Measurements from ENCODE around the gene ATXN2.

Gene ATXN2

DNA sequence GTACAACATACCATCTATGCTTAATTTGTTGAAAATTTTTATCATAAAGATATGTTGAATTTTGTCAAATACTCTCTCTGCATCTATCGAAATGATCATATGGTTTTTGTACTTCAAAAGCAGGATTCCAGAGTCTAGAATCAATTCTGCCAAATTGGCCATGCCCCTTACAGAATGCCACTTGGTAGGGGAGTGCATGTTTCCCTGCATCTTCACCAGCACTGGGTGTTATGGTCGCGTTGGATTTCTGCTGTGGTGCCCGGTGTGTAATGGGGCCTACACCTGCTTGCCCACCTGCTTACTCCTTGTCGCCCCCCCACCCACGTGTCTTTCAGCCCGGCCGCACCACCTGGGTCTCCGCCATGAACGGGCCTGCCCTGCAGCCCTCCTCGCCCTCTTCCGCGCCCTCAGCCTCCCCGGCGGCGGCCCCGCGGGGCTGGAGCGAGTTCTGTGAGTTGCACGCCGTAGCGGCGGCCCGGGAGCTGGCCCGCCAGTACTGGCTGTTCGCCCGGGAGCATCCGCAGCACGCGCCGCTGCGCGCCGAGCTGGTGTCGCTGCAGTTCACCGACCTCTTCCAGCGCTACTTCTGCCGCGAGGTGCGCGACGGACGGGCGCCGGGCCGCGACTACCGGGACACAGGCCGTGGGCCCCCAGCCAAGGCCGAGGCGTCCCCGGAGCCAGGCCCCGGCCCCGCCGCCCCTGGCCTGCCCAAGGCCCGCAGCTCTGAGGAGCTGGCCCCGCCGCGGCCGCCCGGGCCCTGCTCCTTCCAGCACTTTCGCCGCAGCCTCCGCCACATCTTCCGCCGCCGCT, 181.1 kb downstream of the ATXN2 start:
- no peak for DNase-seq (ENCODE audit: low read depth)

DNA sequence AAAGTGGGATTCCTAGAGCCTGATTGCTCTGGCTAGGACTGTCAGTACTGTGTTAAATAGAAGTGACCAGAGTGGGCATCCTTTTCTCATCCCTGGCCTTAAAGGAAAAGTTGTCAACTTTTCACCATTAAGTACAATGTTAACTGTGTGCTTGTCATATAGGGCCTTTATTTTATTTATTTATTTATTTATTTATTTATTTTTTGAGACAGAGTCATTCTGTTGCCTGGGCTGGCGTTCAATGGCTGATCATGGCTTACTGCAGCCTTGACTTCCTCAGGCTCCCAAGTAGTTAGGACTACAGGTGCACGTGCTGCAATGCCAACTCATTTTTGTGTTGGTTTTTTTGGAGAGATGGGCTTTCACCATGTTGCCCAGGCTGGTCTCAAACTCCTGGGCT, 181.8 kb downstream of the ATXN2 start:
- DNase-seq (ENCODE audit: low read depth) = no peak

DNA sequence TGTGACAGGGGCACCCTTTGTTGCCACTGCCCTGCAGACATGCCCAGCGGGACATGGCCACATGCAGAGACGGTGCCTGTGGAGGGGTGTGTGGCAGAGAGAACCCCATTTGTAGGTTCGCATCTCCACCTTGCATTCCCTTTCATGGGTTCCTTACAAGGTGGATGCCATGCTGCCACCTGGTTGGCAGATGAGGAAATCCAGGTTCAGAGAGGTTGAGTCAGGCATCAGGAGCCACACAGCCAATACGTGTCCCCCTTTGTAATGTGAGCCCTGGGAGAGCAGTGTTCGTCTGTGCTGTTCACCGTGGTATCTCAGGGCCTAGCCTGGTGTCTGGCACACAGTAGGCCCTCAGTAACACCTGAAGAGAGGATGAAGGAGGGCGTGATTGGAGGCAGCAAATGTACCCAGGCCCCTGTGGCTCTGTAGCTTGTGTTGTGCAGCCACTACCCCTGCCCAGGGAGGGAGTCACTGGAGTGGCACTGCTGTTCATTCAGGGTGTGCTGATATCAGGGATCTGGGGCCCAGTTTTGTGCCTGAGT, 184.3 kb downstream of the ATXN2 start:
- no peak for DNase-seq (ENCODE audit: low read depth)

DNA sequence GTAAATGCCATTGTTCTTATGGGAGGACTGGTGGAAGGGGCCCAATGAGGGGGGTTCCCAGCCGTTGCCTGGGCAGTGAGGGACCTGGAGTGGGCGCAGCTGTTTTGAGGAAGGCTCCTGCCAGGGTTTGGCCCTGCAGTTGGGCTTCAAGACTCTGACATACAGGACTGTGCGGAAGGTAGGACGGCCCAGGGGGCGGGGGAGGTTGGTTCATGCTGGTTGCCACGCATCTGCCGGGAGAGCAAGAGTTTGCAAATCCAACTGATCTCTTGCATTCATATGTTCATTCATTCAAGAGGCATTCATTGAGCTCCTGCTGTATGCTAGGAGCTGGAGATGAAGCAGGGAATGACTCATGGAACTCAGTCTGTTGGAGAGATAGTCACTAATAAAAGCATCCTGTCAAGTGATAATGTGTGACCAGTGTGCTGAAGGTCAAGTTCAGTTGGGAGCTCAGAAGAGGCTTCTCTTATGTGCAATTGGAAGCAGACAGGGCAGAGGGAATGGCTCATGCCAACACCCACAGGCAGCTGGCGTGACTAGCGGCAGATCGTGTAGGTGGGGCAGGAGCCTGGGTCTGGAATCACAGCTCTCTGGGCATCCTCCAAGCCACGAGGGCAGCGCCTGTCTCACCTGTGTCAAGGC, 185.6 kb downstream of the ATXN2 start:
- DNase-seq (ENCODE audit: low read depth) = no peak

DNA sequence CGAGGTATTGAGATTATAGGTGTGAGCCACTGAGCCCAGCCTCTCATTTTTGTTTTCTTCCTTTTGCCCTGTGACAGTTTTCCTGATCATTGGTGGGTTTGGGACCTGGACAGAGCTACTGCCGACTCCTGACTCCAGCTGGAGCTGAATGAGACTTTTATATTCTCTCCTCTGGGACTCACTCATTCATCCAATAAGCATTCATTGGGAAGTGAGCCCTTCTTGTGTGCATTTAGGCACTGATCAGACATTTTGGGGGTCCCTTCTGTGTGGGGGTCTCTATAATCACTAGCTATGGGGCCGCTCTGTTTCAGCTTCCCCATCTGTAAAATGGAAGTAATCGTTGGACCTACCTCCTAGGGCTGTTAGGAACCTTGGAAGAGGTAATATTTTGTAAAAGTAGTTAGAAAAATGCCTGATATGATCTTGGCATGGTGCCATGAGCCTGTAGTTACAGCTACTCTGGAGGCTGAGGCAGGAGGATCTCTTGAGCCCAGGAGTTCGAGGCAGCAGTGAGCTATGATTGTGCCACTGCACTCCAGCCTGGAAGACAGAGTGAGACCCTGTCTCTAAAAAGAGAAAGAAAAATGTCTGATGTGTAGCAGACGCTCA, 186.2 kb downstream of the ATXN2 start:
- no peak for DNase-seq (ENCODE audit: low read depth)

DNA sequence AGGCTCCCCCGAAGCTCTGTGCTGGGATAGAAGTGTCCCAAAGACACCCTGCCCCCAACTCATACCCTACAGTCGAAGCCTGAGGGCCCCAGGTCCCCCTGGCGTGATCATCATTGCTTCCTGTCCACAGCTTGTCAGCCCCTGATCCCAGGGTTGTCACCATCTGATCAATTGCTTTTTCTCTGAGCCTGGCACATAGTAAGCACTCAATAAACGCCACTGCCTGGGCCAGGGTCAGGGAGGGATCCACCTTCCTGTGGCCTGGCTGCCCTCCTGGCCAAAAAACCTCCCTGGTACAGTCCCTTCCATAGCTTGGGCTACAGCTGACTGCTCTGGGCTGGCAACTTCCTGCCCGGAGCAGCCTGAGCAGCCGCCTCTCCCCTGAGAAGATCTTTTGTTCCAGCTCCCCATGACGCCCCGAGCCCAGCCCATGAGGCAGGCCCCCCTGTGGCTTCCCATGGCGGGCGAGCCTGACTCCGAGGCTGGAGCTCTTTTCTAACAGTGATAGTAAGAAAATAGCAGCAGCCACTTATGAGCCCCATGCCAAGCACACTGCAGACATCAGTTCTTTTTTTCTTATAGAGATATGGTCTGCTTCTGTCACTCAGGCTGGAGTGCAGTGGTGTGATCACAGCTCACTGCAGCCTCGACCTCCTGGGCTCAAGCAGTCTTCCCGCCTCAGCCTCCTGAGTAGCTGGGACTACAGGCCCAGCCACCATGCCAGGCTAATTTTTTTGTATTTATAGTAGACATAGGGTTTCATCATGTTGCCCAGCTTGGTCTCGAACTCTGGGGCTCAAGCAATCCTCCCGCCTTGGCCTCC, 186.9 kb downstream of the ATXN2 start:
- DNase-seq (ENCODE audit: low read depth) = no peak

DNA sequence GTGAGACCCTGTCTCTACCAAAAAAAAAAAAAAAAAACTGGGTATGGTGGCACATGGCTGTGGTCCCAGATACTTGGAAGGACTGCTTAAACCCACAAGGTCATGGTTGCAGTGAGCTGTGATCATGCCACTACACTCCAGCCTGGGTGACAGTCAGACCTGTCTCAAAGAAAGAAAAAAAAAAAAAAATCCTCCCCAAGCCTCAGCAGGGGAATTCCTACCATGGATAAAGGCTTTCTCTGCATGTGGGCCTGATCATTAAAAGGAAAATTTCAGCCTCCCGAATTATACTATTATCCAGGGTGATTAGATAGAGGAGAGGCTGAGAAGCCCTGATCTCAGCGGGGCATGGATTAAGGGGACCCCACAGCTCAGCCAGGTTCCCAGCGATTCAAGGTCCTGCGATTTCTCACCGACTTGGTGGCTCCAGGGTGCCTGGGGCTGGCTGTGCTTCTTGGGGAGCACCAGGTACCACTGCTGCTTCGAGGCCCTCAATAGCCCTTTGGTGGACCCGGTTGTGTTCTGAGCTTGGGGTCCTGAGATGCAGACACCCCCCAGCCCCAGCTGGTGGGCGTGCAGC, 187.8 kb downstream of the ATXN2 start:
- DNase-seq (ENCODE audit: low read depth) = no peak

DNA sequence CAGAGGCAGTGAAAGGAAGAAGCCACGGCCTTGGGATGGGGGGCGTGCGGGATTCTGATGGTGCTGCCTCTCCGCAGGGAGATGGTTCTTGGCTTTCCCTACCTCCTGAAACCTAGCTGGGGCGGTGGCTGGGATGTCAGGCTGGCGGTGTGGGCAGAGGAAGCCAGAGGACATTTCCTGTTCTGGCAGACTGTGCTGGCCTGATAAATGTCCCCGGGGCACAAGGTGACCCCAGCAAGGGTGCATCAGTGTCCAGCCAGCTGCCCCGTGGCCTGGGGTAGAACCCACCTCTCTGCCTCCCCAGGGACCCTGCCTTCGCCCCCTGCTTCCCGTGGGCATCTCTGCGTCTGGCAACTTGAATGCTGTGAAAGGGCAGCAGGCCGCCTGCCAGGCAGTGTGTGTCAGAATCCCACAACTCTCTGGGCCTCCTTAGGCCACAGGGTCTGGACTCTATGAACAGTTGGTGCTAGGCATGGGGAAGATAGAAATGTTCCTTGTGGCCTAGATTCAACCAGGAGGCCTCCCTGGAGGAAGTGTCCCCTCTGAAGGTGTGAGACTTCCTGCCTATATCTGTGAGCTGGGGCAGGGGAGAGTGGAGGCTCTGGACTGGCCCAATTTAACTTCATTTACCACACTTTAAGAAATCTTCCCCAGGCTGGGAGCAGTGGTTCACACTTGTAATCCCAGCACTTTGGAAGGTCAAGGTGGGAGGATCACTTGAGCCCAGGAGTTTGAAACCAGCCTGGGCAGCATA, 188.5 kb downstream of the ATXN2 start:
- no peak for DNase-seq (ENCODE audit: low read depth)

DNA sequence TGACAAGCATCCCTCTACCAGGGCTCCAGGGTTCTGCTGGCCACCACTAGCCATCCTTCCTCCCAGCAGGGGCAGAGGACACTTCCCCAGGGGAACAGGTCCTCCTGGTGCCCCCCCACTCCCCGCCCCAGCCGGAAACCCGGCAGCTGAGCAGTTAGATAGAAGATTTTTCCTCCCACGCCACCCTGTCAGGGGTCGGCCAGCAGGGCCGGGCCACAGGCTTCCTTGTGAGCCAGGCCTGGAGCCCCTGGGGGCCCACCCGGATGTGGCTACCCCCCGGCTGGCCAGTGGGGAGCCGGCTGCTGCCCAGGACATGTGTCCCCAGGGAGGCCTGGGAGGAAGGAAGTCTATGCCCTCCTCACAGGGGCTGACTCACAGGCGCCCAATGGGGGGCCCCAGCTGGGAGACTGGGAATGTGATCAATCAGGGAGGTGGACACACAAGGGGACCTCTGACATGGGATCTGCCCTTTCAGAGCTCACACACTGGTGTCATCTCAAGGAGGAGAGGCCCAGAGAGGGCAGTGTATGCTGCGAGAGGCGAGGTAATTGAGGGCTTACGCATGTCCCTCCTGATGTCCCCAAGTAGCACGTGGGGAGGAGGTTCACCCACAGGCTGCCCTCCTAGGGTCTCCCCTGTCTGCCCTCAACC, 189.2 kb downstream of the ATXN2 start:
- no peak for DNase-seq (ENCODE audit: low read depth)

DNA sequence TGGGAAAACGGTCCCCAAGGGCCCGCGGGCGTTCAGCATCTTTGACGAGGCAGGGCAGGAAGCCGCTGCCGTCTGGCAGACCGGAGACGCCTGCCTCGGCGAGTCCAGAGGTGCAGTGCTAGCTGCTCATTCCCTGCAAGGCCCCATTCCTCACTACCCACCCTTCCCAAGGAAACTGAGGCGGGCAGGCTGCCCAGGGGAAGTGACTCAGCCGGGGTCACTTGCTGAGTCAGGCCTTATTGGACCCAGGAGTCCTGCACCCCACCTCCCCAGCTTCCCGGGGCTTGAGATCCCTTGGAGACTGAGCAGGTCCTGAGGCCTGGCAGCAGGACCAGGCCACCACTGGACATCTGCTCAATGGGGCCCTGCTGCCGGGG, 189.7 kb downstream of the ATXN2 start:
- DNase-seq (ENCODE audit: low read depth) = no peak

DNA sequence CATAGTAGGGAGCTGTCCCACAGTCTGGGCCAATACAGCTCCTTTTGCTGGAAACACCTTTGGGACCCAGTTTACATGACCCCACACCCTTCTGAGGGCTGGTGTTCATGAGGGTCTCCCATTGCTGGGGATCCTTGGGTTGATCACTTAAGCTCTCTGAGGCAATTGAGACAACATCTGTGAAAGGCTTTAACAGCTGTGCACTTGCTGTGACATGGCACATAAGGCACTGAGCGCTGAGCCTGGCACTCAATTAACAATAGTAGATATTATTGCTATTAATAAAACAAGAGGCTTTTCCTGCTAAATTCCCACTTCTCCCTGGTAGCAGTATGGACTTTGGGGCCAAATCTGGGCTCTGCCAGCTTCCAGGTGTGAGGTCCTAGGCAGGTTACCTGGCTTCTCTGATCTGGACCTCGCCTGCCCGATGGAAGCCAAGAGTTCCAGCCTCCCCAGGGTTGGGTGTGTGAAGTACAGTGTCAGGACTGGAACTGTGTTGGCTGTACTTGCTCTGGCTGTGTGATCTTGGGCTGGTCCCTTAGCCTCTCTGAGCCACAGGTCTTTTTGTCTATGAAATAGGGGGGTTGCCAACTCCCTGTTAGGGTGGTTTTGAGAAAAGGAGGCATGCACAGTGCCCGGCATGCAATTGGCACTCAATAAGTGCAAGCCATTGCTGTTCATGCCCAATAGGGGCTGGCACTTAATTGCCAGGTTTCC, 190.3 kb downstream of the ATXN2 start:
- DNase-seq (ENCODE audit: low read depth) = no peak

DNA sequence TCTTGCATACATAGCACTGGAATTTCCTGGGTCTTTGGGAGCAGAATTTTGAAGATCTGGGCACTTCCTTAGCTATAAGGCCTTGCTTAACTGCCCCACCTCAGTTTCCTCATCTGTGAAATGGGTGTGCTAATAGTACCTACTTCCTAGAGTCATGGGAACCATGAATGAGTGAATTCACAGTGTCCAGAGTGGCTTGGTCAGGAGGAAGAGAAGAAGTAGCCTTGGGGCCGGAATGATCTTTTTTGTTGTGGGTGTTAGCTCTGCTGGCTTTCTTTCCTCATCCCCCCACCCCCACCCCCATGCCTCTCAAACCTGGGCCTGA, 191.0 kb downstream of the ATXN2 start:
- no peak for DNase-seq (ENCODE audit: low read depth)

DNA sequence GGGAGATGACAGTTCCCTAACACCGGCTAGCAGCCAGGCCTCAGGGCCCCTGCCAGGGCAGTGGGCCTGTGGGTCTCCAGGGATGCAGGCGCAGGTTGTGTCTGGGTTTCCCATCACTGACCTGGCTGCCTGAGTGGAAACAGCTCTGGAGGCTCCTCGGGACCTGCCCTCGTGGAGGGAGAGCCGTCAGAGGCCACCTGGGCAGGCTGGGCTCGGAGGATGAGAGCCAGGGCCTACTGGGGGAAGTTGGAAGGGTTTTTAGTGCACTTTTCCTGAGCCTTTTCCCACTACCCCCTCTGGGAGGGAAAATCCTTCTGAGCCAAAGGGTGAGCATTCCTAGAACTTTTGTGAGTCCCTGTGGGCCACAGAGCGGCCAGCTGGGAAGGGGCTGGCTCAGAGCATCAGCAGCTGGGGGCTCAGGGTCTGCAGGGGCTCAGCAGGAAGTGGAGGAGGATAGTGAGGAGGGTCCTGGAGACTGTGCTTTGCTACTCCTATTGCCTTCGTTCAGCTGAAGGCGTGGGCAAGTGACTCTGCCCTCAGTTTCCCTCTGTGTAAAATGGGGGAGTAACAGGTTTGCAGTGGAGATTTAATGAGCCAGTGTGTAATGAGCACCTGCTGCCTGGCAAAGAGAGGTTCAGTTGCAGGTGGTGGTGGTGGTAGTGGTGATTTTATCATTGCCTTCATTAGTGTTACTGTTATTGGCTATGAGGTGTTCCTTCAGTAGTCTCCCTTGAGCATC, 191.6 kb downstream of the ATXN2 start:
- no peak for DNase-seq (ENCODE audit: low read depth)

DNA sequence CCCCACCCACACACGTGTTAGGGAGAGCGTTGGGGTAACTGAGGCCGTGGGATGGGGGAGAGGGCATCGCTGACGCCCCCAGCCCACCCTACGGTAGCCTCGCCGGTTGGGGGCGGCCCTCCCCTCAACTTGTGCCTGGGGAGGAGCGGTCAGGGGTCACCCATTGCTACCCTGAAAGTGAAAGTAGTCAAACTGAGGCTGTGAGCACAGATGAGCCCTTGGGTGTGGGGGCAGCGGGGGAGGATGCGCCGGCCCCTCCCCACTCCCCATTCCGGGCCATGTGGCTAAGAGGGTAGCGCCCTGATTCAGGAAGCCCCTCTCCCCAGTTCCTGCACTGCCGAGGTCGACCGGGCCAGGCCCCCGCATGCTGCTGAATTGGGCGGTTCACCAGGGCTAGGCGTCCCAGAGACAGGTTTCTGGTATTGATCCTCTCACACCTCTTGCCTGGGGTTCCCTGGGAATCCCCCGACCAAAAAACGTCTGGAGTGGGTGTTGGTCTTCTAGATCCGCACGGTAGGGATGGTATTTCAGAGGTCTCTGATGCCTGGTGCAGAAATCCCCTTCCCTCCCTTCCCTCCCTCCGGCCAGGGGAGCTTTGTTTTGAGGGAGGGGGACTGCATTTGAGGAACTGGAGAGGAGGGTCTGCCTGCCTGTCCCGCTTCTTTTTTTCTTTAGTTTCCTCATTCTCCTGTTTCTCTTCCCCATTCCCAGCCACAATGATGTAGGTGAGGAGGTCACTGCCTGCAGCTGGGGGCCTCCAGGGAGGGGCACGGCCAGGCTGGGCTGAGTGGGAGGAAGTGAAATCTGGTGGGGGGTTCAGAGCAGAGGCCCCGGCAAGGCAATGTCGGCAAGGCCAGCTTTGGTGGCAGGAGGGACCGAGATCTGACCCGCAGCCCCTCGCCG, 192.4 kb downstream of the ATXN2 start:
- DNase-seq (ENCODE audit: low read depth) = peak; percentile 39

DNA sequence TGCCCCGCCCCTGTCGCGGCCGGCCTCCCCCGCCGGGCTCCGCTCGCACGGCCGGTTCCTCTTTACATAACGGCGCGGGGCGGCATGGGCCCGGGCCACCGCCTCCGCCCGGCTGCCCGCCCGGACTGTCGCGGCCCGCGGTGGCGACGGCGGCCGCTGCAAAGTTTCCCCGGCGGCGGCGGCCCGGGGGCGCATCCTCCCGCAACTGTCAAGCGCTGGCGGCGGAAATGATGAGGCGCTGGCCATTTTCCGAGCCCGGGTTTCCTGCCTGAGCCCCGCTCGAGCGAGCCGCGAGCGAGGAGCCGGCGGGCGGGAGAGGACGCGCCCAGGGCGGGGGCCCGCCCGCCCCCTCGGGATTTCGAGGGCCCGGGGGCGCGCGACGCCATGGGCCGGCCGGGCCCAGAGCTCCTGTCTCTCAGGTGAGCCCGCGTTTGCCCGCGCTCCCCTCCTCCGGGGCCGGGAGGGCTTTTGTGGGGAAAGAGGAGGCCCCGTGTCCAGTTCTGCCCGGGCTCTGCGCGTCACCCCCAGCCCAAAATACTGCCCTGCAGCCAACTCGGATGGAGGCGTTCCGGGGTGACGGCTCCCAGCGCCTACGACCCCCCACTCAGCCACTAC, 193.1 kb downstream of the ATXN2 start, which contains the start of gene SH2B3:
SH2B3 (plus strand) TSS at position 65 of the 615 bp plus-strand sequence. CDS start 12,223 bp downstream, outside the sequence.
- DNase-seq (ENCODE audit: low read depth) = no peak

DNA sequence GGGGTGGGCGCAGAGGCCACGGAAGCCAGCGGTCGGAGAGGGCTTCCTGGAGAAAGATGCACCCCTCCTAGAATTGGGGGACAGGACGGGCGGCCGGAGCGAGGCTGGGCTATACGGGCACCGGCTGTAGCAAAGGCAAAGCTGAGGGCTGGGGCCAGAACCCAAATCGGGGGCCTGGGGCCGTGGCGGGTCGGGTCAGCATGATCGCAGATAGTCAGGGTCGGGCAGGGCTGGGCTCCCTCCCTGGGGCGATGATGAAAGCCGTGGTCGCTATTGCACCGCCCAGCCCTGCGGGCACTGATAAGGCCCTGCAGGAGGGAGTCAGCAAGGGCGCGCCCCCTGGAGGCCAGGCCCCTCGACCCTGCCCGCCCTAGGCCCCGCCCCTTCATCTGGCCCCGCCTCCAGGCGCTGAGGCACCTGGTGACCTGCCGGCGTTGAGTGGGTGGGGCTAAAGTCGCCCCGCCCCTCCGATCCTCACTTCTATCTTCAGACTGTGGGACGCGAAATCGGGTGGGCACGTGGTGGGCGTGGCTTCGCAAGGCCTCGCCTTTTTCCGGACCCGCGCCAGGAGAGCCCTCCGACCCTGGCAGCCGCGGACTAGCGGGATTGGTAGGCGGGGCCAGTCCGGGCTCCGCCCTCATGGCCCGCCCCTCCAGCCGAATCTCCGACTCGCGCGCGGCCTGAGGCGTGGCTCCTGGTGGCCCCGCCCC, 193.8 kb downstream of the ATXN2 start:
- peak; percentile 98 for DNase-seq (ENCODE audit: low read depth)
